GM19468 (cell line): ENCODE measurements around the gene OR2J1.
"Not testable (repeated sequence)": the region's sequence is repeated elsewhere in the genome, so short reads cannot be mapped to it uniquely, and the experiment has no call there.

Experiments
- ATAC-seq: cut with Tn5 transposase; IDR thresholded peaks from one replicate; pipeline ENCODE4 v1.9.1; 2021; ENCODE audit warnings: mild to moderate bottlenecking, moderate library complexity, moderate number of reproducible peaks; ENCODE audit not compliant: unreplicated experiment; ENCODE audit errors: extremely low read depth

Gene OR2J1

GRCh38 chr6:29099190-29099589 lies at the start of gene OR2J1:
Gene OR2J1, plus strand, starts transcription at chr6:29099490. Its CDS starts 1,453 bp downstream, at chr6:29100943.
- ATAC-seq = no peak

- ATAC-seq = no peak
Observed at GRCh38 chr6:29051680-29052079, 47.6 kb upstream of the OR2J1 start.

GRCh38 chr6:29071831-29072723 lies 27.2 kb upstream of the OR2J1 start:
- no peak for ATAC-seq

GRCh38 chr6:29079203-29079602 lies 20.1 kb upstream of the OR2J1 start:
- no peak for ATAC-seq

GRCh38 chr6:29081312-29081711 lies 18.0 kb upstream of the OR2J1 start:
- ATAC-seq = no peak

GRCh38 chr6:29082457-29082856 lies 16.8 kb upstream of the OR2J1 start:
- ATAC-seq = no peak

GRCh38 chr6:29087213-29087612 lies 12.1 kb upstream of the OR2J1 start, which contains the start of gene OR2B3:
Gene OR2B3, minus strand, starts transcription at chr6:29087313. Its CDS starts 65 bp downstream, at chr6:29087248.
- ATAC-seq = no peak

- no peak for ATAC-seq
Observed at GRCh38 chr6:29092957-29093356, 6.3 kb upstream of the OR2J1 start.

- ATAC-seq = no peak
Observed at GRCh38 chr6:29097803-29098202, 1.5 kb upstream of the OR2J1 start.

- ATAC-seq = no peak
Observed at GRCh38 chr6:29107758-29108157, 8.5 kb downstream of the OR2J1 start, which contains the start of gene OR2J3. Gene OR2J3, plus strand, starts transcription at chr6:29108058. Its CDS starts 3,833 bp downstream, at chr6:29111891.

- ATAC-seq = no peak
Observed at GRCh38 chr6:29112135-29112534, 12.8 kb downstream of the OR2J1 start.

GRCh38 chr6:29114964-29115363 lies 15.7 kb downstream of the OR2J1 start:
- ATAC-seq = not testable (repeated sequence)

GRCh38 chr6:29129326-29130012 lies 30.2 kb downstream of the OR2J1 start:
- no peak for ATAC-seq

- ATAC-seq = no peak
Observed at GRCh38 chr6:29130644-29131043, 31.4 kb downstream of the OR2J1 start.

GRCh38 chr6:29131691-29132090 lies 32.4 kb downstream of the OR2J1 start:
- ATAC-seq = no peak

GRCh38 chr6:29137724-29138123 lies 38.4 kb downstream of the OR2J1 start:
- no peak for ATAC-seq

- ATAC-seq = no peak
Observed at GRCh38 chr6:29141606-29142005, 42.3 kb downstream of the OR2J1 start.

- no peak for ATAC-seq
Observed at GRCh38 chr6:29142309-29142708, 43.0 kb downstream of the OR2J1 start.

GRCh38 chr6:29146179-29146578 lies 46.9 kb downstream of the OR2J1 start:
- no peak for ATAC-seq

- ATAC-seq = no peak
Observed at GRCh38 chr6:29147074-29147473, 47.8 kb downstream of the OR2J1 start.

- ATAC-seq = not testable (repeated sequence)
Observed at GRCh38 chr6:29149444-29149843, 50.2 kb downstream of the OR2J1 start.
